Measurements from ENCODE around the gene TRIO. TPM values are rescaled to one million over a fixed set of nuclear protein-coding genes. Genes with fewer than 3 reads are reported as not detected.

TRIO gene
- total RNA-seq, 1 donor from 2014 or later, result 148 TPM

- Histone ChIP-seq H3K4me1 (peaks cover 37% of the 10 kb centered on the region), H3K36me3 (no peaks in the 10 kb centered on the region), H3K9me3 (no peaks in the 10 kb centered on the region), H3K27me3 (ENCODE audit: low read depth) (no peaks in the 10 kb centered on the region), H3K27ac (peak overlapping the region; percentile 32), H3K4me3 (no peak overlapping the region)
- intact Hi-C loops (cut with DNase I), result no loop called here
- TF ChIP-seq CTCF (IDR thresholded peaks at IDR 0.05), result no peak
- no peak for ATAC-seq
- DNase-seq, result no peak
Observed at GRCh38 chr5:14227513-14227912, 84.4 kb downstream of the TRIO start.

- intact Hi-C loops (cut with DNase I), result no loop called here
- no peaks in the 10 kb centered on the region for H3K9me3 ChIP-seq
- no peak for TF ChIP-seq CTCF (IDR thresholded peaks at IDR 0.05)
- H3K27ac ChIP-seq, result no peak overlapping the region
- H3K4me1 ChIP-seq, result peaks cover 31% of the 10 kb centered on the region
- ATAC-seq, result no peak
- no peak for DNase-seq
- no peaks in the 10 kb centered on the region for H3K27me3 ChIP-seq (ENCODE audit: low read depth)
- no peaks in the 10 kb centered on the region for H3K36me3 ChIP-seq
- no peak overlapping the region for H3K4me3 ChIP-seq
Observed at GRCh38 chr5:14228219-14228618, 85.1 kb downstream of the TRIO start.

GRCh38 chr5:14229181-14229580, 86.0 kb downstream of the TRIO start:
- DNase-seq, result no peak
- Histone ChIP-seq H3K4me3 (no peak overlapping the region), H3K27ac (no peak overlapping the region), H3K27me3 (ENCODE audit: low read depth) (no peaks in the 10 kb centered on the region), H3K36me3 (no peaks in the 10 kb centered on the region), H3K4me1 (peaks cover 26% of the 10 kb centered on the region), H3K9me3 (no peaks in the 10 kb centered on the region)
- no peak for ATAC-seq
- TF ChIP-seq CTCF (IDR thresholded peaks at IDR 0.05), result no peak
- intact Hi-C loops (cut with DNase I), result no loop called here

GRCh38 chr5:14229734-14230133, 86.6 kb downstream of the TRIO start:
- Histone ChIP-seq H3K4me3 (no peak overlapping the region), H3K27ac (no peak overlapping the region), H3K9me3 (no peaks in the 10 kb centered on the region), H3K27me3 (ENCODE audit: low read depth) (no peaks in the 10 kb centered on the region), H3K36me3 (no peaks in the 10 kb centered on the region), H3K4me1 (peaks cover 26% of the 10 kb centered on the region)
- TF ChIP-seq CTCF (IDR thresholded peaks at IDR 0.05), result no peak
- ATAC-seq (no peak), DNase-seq (no peak)
- intact Hi-C loops (cut with DNase I), result no loop called here

GRCh38 chr5:14231156-14231555, 88.0 kb downstream of the TRIO start:
- H3K4me1 ChIP-seq, result peaks cover 29% of the 10 kb centered on the region
- intact Hi-C loops (cut with DNase I), result no loop called here
- TF ChIP-seq CTCF (IDR thresholded peaks at IDR 0.05), result no peak

GRCh38 chr5:14231890-14232289, 88.7 kb downstream of the TRIO start:
- no peak for TF ChIP-seq CTCF (IDR thresholded peaks at IDR 0.05)
- Histone ChIP-seq H3K27ac (no peak overlapping the region), H3K4me3 (no peak overlapping the region), H3K27me3 (ENCODE audit: low read depth) (no peaks in the 10 kb centered on the region), H3K4me1 (peaks cover 22% of the 10 kb centered on the region), H3K9me3 (no peaks in the 10 kb centered on the region), H3K36me3 (no peaks in the 10 kb centered on the region)
- intact Hi-C loops (cut with DNase I), result no loop called here
- no peak for DNase-seq
- no peak for ATAC-seq

More at GRCh38 chr5:14231156-14231555, 88.0 kb downstream of the TRIO start:
- Histone ChIP-seq H3K9me3 (no peaks in the 10 kb centered on the region), H3K27me3 (ENCODE audit: low read depth) (no peaks in the 10 kb centered on the region), H3K36me3 (no peaks in the 10 kb centered on the region), H3K27ac (no peak overlapping the region), H3K4me3 (no peak overlapping the region)
- DNase-seq, result no peak
- ATAC-seq, result no peak
